ENCODE measurements around the gene ADGRD1.

Gene ADGRD1

DNA sequence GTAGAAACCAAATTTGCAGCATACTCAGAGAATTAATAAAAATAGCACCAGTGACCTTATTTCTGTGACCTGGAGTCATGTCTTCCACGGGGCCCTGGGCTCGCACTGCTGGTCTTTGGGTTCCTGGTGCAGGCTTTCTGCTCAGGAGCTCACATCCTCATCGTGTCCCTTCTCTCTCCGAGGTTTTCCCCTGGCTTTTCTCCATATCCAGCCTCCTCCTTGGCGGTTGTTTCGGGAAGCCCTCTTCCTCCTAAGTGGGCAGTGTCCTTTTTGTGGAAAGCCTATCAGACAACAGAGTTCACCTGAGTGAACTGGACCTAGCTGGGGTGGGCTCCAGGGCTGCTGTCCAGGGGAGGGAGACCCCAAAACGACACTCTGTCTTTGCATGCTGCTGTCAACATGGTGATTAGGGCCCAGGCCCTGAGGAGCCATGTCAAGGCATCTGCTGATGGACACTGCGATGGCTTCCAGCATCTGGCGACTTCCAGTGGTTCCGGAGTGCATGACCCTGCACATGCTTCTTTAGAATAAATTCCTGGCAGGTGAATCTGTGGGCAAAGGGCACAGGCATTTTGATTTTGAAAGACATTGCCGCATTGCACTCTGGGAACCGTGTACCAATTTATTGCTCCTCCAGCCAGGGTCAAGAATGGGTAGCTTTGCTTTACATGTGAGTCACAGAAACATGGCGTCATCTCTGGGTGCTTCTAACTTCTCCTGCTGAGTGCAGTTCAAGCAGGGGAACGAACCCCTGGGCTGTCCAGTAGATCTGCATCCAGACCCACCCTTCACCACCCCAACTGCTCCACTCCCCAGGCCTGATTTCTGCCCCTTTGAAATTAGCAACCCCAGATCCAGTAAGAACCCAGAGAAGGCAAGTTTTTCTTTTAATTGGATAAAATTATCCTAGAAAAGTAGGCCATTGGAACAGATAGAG lies 136.8 kb downstream of the ADGRD1 start:
- TF ChIP-seq, protein P1, sequence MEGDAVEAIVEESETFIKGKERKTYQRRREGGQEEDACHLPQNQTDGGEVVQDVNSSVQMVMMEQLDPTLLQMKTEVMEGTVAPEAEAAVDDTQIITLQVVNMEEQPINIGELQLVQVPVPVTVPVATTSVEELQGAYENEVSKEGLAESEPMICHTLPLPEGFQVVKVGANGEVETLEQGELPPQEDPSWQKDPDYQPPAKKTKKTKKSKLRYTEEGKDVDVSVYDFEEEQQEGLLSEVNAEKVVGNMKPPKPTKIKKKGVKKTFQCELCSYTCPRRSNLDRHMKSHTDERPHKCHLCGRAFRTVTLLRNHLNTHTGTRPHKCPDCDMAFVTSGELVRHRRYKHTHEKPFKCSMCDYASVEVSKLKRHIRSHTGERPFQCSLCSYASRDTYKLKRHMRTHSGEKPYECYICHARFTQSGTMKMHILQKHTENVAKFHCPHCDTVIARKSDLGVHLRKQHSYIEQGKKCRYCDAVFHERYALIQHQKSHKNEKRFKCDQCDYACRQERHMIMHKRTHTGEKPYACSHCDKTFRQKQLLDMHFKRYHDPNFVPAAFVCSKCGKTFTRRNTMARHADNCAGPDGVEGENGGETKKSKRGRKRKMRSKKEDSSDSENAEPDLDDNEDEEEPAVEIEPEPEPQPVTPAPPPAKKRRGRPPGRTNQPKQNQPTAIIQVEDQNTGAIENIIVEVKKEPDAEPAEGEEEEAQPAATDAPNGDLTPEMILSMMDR (IDR thresholded peaks at IDR 0.05; ENCODE audit: borderline replicate concordance, insufficient read depth, low read depth, low read length): no peak
- no peak overlapping the region for H3K4me3 ChIP-seq (ENCODE audit: low read depth, low read length)

DNA sequence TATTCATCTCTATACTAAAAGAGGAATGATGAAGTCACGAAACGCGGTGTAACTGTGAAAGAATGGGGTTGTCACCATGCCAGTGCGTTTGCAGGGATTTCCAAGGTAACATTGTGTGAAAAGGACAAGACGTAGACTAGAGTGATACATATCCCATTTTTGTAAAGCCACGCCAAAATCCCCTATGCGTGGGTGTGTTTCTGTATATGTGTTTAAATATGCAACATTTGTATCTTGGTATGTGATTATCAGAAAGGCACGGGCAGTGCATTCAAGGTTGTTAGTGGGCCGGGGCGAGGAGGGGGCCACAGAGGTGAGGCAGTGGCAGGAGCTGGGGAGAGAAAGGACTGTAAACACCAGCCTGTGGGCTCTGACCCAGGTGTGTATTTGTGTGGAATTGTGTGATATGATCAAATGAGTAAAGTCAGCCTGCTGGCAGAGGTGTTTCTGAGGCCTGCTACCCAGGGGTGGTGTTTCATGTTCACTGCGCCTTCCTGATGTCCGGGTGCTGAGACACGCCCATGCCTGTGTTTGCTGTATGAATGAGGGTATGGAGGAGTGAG lies 137.8 kb downstream of the ADGRD1 start:
- H3K4me3 ChIP-seq (ENCODE audit: low read depth, low read length): no peak overlapping the region
- TF ChIP-seq, protein P1 (IDR thresholded peaks at IDR 0.05; ENCODE audit: borderline replicate concordance, insufficient read depth, low read depth, low read length): no peak

DNA sequence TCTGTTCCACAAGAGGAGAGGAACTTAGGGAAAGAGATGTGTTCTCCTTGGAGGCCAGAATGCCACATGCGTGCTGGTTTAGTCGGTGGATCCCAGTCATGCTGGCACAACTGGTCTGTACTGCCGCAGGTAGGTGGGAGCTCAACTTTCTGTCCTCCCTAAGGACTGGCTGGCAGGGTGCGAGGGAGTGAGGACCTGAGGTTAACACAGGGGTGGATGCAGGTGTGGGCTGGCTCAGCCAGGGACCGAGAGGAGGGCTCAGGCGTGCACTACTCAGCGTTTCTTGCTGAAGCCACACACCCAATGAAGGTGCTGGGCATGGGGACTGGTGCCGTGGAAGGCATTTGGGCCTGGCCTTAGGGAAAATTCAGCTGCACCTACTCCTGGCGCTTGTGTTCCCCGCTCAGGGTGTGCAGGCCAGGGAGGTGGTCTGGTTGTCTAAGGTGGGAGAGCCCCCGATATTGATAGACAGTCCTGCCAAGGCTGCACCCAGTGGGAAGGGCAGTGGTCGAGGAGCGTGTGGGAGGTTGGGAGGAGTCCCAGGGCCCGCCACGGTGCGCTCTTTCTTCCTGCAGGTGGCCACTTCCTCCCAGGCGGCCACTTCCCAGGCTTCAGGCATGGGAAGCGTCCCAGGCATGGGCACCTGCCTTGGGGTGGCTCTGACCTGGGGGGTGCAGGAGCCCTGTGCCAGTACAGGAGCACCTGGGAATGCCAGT lies 138.4 kb downstream of the ADGRD1 start:
- TF ChIP-seq, protein P1 (IDR thresholded peaks at IDR 0.05; ENCODE audit: borderline replicate concordance, insufficient read depth, low read depth, low read length): no peak
- H3K4me3 ChIP-seq (ENCODE audit: low read depth, low read length): no peak overlapping the region

DNA sequence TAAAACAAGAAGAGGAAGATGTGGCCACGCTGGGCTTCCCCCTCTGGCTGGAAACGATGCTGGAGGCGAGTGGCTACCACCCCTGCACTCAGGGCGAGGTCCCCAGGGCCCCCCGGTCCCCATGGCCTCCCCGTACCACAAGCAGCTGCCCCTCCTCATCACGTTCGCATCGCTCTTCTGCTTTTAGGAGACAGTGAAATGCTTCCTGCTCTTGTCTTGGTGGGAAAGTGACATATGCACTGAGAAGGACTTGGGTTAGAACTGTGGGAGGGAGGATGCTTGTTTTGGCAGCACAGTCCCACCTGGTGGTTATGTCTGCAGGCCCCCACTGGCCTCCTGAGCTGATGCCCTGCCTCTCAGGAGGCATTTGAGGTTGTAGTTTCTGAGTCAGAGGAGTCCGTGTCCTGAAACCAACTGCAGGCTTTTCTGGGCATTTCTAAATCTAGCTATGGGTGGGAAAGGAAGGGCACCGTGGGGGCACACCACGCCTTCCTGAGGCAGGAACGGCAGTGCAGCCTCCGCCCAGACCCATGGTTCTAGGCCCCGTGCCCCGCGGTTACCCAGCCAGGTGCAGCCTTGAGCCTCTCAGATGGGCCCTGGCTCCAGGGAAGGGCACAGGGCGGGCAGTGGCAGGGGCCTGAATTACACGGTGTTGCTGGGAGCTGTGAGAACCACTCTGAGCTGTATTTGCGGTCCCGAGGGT lies 139.3 kb downstream of the ADGRD1 start:
- TF ChIP-seq, protein P1 (IDR thresholded peaks at IDR 0.05; ENCODE audit: borderline replicate concordance, insufficient read depth, low read depth, low read length): 0 out of 2 replicates have a peak, but pooled peaks have one; percentile 7
- no peak overlapping the region for H3K4me3 ChIP-seq (ENCODE audit: low read depth, low read length)

DNA sequence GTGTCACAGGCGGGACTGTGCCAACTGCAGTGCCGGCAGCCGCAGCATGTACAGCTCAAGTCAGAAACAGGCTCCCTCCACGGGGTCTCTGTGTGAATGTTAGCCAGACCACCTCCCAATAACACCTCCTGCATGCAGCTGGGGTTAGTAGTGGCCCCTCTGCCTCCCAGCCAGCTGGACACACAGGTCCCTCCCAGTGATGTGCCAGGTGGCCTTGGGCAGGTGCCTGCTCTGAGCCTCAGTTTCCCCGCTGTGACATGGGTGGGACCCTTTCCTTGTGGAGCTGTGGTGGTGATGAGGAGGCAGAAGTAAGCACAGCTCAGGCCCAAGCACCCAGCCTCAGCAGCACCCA lies 139.9 kb downstream of the ADGRD1 start:
- H3K4me3 ChIP-seq (ENCODE audit: low read depth, low read length): no peak overlapping the region
- TF ChIP-seq, protein P1 (IDR thresholded peaks at IDR 0.05; ENCODE audit: borderline replicate concordance, insufficient read depth, low read depth, low read length): no peak

DNA sequence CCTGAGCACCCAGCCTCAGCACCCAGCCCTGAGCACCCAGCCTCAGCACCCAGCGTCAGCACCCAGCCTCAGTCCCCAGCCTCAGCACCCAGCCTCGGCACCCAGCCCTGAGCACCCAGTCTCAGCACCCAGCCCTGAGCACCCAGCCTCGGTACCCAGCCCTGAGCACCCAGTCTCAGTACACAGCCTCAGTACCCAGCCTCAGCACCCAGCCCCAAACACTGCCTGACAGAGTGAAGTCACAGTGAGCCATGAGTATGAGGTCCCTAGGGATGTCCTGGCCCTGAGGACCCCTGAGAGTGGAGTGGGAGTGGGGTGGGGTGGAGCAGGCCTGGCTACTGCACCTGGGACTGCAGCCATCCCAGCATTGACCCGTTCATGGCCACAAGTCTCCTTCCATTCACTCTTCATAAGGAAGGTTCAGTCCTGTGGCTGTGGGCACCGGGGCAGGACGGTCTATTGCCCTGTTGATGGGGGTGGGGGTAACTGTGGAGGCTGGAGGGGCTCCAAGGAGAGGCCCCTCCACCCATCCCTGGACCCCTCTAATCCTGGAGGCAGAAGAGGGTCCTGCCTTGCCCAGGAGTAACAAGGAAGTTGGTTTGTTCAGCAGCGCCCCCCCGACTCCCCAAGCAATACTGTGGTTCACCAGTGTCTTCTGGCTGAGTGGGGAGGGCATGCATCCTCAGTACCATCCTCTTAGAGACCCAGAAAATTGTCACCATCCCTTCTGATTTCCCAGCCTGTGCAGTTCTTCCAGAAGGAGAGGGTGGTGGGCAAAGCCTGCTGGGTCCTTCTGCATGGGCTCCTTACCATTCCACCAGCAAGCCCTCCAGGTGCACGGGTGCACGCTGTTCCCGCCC lies 140.5 kb downstream of the ADGRD1 start:
- no peak overlapping the region for H3K4me3 ChIP-seq (ENCODE audit: low read depth, low read length)
- TF ChIP-seq, protein P1 (IDR thresholded peaks at IDR 0.05; ENCODE audit: borderline replicate concordance, insufficient read depth, low read depth, low read length): no peak

Data from GM12875 (cell line).